ENCODE data around the gene AMMECR1.

AMMECR1 gene

DNA sequence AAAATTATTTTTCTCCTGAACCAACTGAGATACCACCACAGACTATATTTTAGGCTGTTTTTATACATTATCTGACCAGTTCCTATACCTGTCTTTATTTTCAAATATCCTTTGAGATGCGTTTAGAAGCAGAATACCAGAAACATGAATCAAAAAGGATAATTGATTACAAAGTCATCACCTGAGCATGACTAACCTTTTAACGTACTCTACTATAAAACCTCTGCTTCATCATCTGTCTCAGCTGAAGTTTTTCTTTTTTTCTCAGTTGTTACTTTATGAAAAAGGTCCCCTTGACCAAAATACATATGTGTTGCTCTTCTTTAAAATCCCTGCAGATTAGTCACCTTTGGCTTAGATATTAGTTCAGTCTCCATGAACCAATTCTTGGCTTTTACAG is 109.8 kb downstream of the AMMECR1 start:
- Histone ChIP-seq H3K36me3 (no peaks in the 10 kb centered on the region), H3K9me3 (no peaks in the 10 kb centered on the region), H3K4me3 (no peak overlapping the region), H3K4me1 (no peaks in the 10 kb centered on the region), H3K27me3 (no peaks in the 10 kb centered on the region), H3K27ac (no peak overlapping the region)
- TF ChIP-seq, protein P1, sequence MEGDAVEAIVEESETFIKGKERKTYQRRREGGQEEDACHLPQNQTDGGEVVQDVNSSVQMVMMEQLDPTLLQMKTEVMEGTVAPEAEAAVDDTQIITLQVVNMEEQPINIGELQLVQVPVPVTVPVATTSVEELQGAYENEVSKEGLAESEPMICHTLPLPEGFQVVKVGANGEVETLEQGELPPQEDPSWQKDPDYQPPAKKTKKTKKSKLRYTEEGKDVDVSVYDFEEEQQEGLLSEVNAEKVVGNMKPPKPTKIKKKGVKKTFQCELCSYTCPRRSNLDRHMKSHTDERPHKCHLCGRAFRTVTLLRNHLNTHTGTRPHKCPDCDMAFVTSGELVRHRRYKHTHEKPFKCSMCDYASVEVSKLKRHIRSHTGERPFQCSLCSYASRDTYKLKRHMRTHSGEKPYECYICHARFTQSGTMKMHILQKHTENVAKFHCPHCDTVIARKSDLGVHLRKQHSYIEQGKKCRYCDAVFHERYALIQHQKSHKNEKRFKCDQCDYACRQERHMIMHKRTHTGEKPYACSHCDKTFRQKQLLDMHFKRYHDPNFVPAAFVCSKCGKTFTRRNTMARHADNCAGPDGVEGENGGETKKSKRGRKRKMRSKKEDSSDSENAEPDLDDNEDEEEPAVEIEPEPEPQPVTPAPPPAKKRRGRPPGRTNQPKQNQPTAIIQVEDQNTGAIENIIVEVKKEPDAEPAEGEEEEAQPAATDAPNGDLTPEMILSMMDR (IDR thresholded peaks at IDR 0.05), result no peak
- DNase-seq, result no peak
- intact Hi-C loops (cut with DNase I; ENCODE audit: low total_unique reads), result no loop called here

DNA sequence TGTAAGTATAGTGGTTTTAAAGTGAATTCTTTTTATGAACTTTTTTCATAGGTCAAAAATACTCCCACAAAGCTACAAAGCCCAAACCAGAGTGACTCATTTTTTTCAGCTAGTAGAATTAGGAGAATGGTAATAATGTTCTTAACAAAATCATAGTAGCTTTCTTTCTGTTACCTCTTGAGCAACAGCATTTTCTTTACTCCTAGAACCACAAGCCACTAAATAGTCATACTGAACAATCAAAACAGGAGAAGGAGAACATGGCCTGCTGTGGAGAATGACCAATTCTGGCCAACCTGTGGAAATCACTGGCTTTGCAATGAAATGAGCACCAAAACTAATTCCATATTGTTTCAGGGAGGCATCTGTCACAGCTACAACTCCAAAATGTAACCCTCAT is 112.9 kb downstream of the AMMECR1 start:
- no peak for DNase-seq
- intact Hi-C loops (cut with DNase I; ENCODE audit: low total_unique reads), result no loop called here
- H3K9me3 ChIP-seq, result no peaks in the 10 kb centered on the region
- no peaks in the 10 kb centered on the region for H3K4me1 ChIP-seq
- no peaks in the 10 kb centered on the region for H3K36me3 ChIP-seq
- H3K27me3 ChIP-seq, result no peaks in the 10 kb centered on the region
- H3K27ac ChIP-seq, result no peak overlapping the region
- TF ChIP-seq, protein P1 (IDR thresholded peaks at IDR 0.05), result no peak
- no peak overlapping the region for H3K4me3 ChIP-seq

DNA sequence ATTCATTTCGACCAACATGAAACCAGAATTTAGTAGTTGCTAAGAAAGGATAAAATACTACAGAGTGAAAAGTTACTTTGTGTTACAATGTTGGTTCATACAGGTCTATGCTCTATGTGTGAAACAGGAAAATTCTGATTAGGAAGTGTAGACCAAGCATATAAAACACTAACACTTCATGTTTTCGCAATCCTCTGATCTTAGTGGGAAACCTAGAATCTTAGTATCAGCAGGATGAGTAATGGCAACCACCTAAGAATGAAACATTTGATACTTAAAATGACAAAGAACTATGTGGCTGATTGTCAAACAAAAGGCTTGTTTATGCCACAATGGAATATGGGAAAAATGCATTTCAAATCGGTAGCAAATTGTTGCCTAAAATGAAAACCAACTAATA is 116.1 kb downstream of the AMMECR1 start:
- TF ChIP-seq, protein P1 (IDR thresholded peaks at IDR 0.05), result no peak
- Histone ChIP-seq H3K36me3 (no peaks in the 10 kb centered on the region), H3K27ac (no peak overlapping the region), H3K27me3 (no peaks in the 10 kb centered on the region), H3K9me3 (no peaks in the 10 kb centered on the region), H3K4me1 (no peaks in the 10 kb centered on the region), H3K4me3 (no peak overlapping the region)
- no peak for DNase-seq
- intact Hi-C loops (cut with DNase I; ENCODE audit: low total_unique reads), result no loop called here

DNA sequence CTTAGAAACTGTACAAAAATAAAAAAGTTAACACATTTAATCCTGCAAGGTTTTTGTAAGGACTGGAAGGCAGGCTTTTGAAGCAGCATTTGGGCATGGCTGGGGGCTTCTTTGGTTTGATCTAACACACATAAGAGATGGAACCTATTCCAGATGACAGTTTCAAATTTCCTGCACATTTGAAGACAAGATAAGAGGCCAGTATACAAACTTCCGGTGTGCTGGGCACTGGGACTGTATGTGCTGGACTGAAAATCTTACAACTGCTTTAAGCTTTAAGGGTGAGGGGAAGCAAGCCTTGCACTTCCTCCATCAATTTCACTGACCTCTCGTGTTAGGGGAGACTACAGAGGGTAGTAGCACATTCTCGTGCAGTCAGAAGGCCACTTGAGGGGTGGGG is 122.9 kb downstream of the AMMECR1 start:
- no peak for DNase-seq
- no peaks in the 10 kb centered on the region for H3K4me1 ChIP-seq
- intact Hi-C loops (cut with DNase I; ENCODE audit: low total_unique reads), result no loop called here
- H3K36me3 ChIP-seq, result no peaks in the 10 kb centered on the region
- H3K9me3 ChIP-seq, result no peaks in the 10 kb centered on the region
- no peak overlapping the region for H3K27ac ChIP-seq
- no peaks in the 10 kb centered on the region for H3K27me3 ChIP-seq
- TF ChIP-seq, protein P1 (IDR thresholded peaks at IDR 0.05), result no peak
- H3K4me3 ChIP-seq, result no peak overlapping the region

DNA sequence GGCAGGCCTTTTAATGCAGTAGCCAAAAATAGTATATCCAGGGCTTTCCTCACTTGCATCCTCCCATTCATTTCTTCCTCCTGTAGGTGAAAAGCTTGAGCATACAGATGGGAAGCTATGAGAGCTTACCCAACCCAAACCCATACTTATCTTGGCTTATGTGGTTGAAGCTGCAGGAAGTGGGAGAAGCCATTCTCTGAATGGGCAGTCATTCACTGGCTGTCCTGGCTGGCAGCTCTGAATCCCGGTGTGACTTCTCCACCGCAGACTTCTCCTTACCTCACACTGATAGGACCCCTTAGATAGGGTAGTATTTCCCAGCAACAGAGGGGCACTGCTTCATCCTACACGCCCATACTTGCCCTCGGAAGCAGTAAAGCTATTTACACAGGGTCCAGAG is 125.4 kb downstream of the AMMECR1 start:
- Histone ChIP-seq H3K36me3 (no peaks in the 10 kb centered on the region), H3K4me1 (no peaks in the 10 kb centered on the region), H3K9me3 (no peaks in the 10 kb centered on the region), H3K27me3 (no peaks in the 10 kb centered on the region), H3K4me3 (no peak overlapping the region), H3K27ac (no peak overlapping the region)
- intact Hi-C loops (cut with DNase I; ENCODE audit: low total_unique reads), result no loop called here
- TF ChIP-seq, protein P1 (IDR thresholded peaks at IDR 0.05), result no peak
- no peak for DNase-seq

Measured in tibial artery (tissue), 4 donors.